Endometrium (tissue), 2 donors: ENCODE data around the gene INPP5F.
"Not testable (repeated sequence)": the region's sequence is repeated elsewhere in the genome, so short reads cannot be mapped to it uniquely, and the experiment has no call there.

ENCODE experiments used
- FAIRE-seq: peaks from 2 replicates; lab custom pipeline; 2012; peaks lifted over from hg19 to GRCh38; lab: Jason Lieb, UNC
- donor health status: control.
- donor health status: control.

Gene INPP5F

GRCh38 chr10:119777686-119778085 lies 51.8 kb downstream of the INPP5F start:
- FAIRE-seq = no peak

GRCh38 chr10:119778776-119779445 lies 53.1 kb downstream of the INPP5F start:
- no peak for FAIRE-seq

- FAIRE-seq = no peak
Observed at GRCh38 chr10:119780879-119781480, 55.1 kb downstream of the INPP5F start.

GRCh38 chr10:119781498-119781897 lies 55.6 kb downstream of the INPP5F start:
- FAIRE-seq = no peak

- no peak for FAIRE-seq
Observed at GRCh38 chr10:119782981-119783664, 57.3 kb downstream of the INPP5F start.

GRCh38 chr10:119783665-119784027 lies 57.8 kb downstream of the INPP5F start:
- FAIRE-seq = no peak

GRCh38 chr10:119784340-119785067 lies 58.7 kb downstream of the INPP5F start:
- FAIRE-seq = no peak

GRCh38 chr10:119786117-119786769 lies 60.4 kb downstream of the INPP5F start:
- FAIRE-seq = no peak

- FAIRE-seq = not testable (repeated sequence)
Observed at GRCh38 chr10:119795101-119795500, 69.3 kb downstream of the INPP5F start.

GRCh38 chr10:119796039-119796438 lies 70.2 kb downstream of the INPP5F start:
- no peak for FAIRE-seq

GRCh38 chr10:119801176-119801575 lies 75.3 kb downstream of the INPP5F start:
- FAIRE-seq = no peak

- FAIRE-seq = no peak
Observed at GRCh38 chr10:119801998-119802538, 76.2 kb downstream of the INPP5F start.

- no peak for FAIRE-seq
Observed at GRCh38 chr10:119803264-119803663, 77.4 kb downstream of the INPP5F start.

GRCh38 chr10:119805702-119806230 lies 79.9 kb downstream of the INPP5F start:
- FAIRE-seq = no peak

GRCh38 chr10:119806334-119807130 lies 80.7 kb downstream of the INPP5F start:
- no peak for FAIRE-seq

GRCh38 chr10:119807960-119808697 lies 82.3 kb downstream of the INPP5F start:
- FAIRE-seq = no peak

GRCh38 chr10:119811122-119811521 lies 85.3 kb downstream of the INPP5F start:
- FAIRE-seq = no peak

GRCh38 chr10:119812684-119813083 lies 86.8 kb downstream of the INPP5F start:
- no peak for FAIRE-seq

GRCh38 chr10:119815671-119816070 lies 89.8 kb downstream of the INPP5F start:
- FAIRE-seq = no peak
